EL (cell line): ENCODE data around the gene NANOS3.
A peak's percentile ranks its signal among the peaks of the same experiment; 100 is the strongest.
"Not testable (repeated sequence)": the region's sequence is repeated elsewhere in the genome, so short reads cannot be mapped to it uniquely, and the experiment has no call there.

Source experiments
- DNase-seq: peaks from one replicate; pipeline ENCODE4 v3.0.0-alpha.2; 2016

The NANOS3 gene

DNA sequence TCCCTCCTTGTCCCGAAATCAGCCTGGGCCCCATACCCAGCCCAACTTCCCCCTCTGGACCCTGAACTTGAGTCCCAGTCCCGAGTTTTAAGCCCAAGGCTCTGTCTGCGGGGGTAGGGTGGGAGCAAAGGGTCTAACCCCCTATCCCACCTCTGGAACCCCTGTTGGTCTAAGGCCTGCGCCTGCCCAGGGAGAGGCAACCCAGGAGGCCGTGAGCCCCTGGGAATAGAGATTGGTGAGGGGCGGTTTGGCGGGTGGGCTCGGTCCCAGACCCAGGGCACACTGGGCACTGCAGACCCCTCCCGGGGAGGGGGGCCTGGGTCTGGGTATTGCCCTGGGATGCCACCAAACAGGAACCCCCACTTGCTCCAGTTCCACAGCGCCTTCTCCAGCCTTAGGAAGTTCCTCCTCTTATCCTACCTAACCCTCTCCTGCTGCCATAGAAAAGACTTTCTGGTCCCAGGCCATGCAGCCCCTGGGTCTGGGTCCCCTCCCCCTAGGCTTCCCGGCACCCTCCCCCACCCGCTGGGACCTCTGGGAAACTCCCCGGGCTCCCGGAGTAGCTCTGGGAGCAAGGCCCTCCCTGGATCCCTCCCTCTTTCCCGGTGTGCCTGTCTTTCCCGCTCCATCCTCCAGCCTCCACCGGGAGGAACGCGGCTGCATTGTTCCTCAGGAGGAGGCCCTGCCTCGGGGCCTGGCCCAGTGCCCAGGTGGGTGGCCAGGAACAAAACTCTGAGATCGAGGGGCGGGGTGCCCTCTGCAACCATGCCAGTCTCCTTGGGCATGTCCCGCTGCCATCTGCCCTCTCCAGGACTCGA lies 33.6 kb upstream of the NANOS3 start:
- DNase-seq = peak; percentile 77

DNA sequence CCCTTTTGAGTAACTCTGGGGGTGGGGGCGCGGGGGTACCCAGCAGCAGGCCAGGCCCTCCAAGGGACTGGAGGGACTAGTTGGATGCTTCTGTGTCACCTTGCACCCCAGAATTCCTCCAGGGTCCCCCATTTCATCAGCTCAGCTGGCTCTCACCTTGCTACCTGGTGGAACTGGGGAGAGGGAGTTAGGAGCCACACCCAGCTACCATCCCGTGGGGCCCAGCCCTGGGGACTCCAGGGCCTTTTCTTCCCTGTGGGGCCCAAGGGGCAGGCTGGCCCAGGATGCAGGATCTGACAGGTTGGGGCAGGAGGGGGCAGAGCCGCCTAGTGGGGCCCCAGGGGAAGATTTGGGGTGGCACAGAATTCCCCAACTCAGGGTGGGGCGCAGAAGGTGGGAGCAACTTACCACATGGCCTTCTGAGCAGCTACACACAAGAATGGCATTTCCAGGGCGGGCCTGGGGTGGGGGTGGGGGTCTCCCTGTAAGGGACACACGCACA lies 32.8 kb upstream of the NANOS3 start:
- DNase-seq = no peak

DNA sequence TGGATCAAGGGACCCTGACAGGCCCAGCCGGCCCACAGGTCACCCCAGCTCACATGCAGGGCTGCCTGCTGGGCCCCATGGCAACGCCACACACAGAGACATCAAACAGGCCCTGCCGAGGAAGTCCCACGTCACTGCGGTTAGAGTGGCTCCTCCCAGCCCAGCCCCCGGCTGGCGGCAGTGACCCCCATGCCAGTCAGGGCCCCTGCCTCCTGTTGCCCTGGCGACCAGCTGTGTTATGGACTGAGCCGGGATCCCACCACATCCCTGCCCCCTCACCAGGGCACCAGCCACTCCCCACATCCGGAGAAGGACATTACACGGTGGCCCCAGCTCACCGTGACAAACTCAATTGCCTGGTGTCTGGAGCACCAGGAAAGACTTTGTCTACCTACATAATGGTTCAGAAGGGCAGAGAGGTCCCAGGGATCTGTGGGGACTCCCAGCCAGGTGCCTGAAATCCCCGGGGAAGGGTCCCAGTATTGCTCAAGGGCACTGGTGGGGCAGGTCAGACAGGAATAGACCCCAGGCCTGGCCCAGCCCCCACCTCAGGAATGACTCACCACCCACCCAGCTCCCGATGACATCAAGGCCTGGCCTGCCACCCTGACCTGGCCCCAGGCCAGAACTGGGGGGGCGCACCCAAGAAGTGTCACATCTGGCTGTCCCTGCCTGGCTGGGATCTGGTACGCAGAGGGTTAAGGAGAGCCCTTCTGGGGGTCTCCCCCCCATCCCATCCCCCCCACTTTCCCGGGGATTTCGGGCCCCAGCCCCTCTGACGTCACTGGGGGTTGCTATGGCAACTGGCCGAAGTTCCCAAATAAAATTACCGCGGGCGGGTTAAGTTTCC lies 30.2 kb upstream of the NANOS3 start:
- DNase-seq = peak; percentile 91

DNA sequence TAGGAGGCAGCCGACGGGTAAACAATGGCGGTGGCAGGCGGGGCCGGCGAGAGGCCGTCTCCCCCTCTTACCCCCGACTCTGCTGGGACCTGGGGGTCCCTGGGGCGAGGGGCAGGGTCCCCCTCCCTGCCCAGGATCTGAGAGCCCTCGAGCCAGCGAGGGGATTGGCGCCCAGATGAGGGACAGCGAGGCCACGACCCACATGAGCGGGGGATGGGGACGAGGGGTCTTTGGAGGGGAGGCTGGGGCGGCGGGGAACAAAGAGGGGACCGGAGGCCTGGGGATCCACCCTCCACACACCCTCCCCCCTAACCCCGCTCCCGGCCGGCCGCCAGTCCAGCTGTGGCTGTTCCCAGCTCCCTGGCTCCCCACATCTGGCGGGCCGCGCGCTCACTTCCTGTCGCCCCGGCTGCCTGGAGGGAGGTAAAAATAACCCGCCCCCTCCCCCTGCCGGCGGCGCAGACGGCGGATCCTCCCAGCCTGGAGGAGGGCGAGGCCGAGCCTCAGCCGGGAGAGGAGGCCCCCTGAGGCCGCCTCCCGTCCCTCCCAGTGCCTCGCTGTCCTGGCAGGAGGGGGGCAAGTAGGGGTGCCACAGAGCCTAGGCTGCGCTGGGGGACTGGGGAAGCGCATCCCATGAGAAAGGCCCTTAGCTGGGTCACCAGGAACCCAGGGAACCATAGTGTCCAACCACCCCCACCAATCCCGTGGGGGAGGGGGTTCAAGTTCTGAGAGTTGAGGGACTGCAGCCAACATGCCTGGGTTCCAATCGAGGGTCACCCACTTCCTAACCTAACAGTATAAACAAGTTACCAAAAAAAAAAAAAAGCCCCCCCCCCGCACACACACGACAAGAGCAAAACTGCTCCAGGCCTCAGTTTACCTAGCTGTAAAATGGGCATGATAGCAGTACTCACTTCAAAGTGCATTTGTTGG lies 29.3 kb upstream of the NANOS3 start:
- peak; percentile 92 for DNase-seq

DNA sequence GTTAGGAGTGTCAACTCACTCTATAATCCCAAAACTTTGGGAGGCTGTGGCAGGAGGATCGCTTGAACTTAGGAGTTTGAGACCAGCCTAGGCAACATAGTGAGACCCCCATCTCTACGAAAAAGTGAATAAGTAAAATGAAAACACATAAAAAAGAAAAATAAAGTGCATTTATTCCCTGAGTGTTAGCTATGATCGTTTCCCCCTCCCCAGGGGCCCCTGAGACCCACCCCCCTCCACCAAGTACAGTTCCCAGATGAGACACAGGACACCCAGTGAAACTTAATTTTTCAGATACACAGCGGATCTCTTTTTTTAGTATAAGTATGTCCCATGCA lies 28.6 kb upstream of the NANOS3 start:
- DNase-seq = no peak

DNA sequence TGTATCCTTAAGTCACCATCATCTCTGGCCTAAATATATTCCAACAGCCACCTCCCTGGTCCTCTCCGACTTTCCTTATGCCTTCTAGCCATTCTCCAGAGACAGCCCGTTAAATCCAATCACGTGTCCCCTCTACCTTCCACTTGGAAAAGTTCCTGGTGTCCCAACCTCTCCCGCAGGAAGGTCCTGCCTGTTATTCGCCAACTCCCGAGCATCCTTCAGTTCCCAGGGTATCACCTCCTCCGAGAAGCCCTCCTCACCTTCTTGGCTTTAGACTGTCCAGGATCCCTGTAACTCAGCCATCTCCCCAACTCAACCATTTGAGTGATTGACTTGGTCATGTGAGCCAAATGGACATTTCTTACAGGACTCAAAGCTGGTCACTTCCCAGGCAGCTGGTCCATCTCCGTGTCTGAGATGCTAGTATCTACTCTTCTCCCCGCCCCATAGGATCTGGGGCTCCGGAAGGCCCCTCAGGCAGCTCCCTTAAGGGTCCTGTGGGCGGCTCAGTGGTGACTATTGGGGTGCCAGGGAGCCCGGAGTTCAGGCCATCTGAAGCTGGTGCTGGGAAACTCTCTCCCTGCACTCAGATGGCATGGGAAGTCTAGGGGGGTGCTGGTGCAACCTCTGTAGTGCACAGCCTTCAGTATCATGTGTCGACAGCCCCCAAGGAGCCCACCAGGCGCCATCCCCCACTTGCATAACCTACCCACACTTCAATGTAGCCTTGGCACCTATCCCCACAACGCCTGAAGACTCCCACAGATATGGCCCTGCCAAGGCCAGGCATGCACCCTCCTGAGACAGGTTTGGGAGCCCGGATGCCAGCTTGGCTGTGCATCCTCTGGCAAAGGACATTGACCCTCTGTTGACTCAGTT lies 27.9 kb upstream of the NANOS3 start:
- no peak for DNase-seq

DNA sequence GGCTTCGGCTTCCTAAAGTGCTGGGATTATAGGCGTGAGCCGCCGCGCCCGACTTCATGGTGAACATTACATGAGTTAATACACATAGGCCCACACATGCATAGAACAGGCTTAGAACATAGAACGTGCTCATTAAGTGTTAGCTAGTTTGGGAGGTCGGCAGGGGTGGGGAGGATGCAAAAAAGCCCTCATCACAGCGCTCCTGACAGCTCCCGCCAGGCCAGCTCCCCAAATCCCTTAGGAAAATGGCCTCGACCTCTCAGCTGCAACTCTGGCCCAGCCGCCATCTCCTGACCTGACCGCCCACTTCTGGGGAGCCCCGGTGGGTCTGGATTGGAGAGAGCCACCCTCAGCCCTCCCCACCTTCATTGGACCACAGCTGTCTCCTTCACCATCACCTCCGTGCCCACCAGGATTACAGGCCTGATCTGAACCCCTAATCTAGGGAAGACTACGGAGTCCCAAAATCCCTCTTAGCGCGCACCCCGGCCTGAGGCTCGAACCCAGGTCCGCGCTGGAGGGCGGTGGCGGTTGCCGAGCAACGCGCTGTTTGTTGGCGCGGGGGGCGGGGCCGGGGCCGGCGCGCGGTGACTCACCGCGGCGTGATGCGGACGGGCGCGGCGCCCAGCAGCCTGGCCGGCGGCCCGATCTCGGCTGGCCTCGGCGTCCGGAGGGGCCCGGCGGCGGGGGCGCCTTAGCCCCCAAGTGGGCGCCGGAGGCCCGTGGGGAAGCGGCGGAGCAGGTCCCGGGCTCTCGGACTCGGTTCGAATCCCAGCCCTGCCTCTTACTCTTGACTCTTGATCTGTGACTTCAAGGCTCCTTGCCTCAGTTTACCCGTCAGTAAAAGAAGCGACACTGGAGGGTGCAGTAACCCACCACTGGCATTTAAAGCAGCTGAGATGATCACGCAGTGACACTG lies 26.7 kb upstream of the NANOS3 start:
- DNase-seq = peak; percentile 78

DNA sequence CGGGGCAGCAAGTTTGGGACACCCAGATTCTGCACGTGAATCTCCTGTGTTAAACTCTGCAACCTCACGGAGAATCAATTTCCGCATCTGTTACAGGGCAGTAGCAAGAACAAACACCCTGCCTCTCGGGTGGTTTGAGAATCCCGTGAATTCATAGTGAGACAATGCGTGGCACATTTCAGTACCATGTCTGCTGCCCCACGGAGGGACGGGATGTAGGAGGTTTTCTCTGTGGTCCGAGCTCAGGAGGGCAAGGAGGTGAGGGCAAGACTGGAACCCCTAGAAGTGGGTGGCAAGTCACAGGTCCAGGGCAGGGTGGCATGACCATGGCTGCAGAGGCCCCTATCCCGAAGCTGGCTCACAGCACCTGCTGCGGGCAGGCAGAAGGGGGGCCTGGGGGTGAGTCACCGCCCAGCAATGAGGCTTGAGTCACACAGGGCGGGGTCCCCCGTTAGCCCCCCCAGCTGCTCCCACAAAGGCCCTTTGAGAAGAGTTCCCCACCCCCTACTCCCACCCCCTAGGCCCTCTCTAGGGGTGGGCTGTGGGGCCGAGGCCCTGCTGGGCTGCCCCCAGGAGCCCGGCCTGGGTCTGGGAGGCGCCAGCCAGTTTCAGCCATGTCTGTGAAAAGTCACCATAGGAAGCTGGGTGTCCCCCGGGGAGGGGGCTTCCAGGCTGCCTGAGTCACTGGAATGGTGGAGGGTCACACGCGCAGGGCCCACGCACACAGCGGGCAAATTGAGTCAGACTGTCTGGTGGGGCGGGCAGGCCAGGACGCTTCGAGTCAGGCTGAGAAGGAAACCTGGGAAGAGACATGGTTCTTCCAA lies 25.8 kb upstream of the NANOS3 start:
- peak; percentile 97 for DNase-seq

DNA sequence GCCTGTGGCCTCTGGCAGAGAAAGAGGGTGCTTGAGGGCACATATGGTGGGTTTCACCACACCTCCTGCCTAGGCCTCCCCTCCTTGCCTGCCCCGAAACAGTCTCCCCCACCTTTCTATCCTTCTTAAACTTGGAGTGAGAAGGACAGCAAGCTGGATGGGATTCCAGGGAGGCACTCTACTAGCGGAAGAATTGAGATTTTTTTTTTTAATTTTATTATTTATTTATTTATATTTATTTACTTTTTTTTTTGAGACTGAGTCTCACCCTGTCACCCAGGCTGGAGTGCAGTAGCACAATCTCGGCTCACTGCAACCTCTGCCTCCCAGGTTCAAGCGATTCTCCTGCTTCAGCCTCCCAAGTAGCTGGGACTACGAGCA lies 25.2 kb upstream of the NANOS3 start:
- DNase-seq = not testable (repeated sequence)

DNA sequence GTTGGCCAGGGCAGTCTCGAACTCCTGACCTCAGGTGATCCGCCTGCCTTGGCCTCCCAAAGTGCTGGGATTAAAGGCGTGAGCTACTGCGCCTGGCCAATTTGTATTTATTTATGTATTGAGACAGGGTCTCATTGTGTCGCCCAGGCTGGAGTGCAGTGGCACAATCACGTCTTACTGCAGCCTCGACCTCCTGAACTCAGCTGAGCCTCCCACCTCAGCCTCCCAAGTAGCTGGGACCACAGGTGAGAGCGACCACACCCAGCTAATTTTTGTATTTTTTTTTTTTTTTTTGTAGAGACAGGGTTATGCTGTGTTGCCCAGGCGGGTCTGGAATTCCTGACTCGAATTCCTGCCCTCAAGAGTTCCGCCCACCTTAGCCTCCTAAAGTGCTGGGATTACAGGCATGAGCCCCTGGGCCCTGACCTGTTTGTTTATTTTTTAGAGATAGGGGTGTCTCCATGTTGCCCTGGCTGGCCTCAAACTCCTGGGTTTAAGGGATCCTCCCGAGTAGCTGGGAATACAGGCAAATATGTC lies 24.7 kb upstream of the NANOS3 start:
- DNase-seq = not testable (repeated sequence)

DNA sequence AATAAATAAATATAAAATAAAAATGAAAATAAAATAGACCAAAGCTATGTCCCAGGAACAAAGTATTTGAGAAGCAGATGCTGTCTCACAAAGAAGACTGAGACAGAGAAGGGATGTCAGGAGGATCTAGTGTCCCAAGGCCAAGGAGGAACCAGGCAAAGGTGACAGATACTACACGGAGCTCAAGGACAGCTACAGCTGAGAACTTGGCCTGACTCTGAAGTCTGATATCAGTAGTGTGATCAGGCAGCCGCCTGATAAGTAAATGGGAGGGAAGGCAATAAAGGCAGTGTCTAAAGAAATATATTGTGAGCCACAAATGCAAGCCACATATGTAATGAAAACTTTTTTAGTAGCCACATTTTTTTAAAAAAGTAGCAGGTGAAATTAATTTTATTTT lies 20.4 kb upstream of the NANOS3 start:
- no peak for DNase-seq

DNA sequence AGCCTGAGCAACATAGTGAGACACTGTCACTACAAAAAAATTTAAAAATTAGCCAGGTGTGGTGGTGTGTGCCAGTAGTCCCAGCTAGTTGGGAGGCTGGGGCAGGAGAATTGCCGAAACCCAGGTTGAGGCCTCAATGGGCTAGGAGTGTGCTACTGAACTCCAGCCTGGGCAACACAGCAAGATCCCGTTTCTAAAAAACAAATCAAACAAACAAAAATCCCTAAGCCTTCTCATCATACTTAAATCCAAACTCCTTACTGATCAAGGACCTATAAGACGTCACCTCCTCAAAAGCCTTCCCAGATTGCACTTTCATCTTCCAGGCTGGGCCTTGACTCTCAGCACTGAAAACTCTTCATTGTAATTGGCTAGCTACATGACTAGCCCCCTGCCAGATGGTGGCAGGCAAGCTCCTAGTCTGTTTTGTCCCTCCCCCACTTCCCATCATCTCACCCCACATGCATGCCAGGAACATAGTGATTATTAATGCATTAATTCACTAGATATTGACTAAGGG lies 17.5 kb upstream of the NANOS3 start:
- DNase-seq = peak; percentile 55

DNA sequence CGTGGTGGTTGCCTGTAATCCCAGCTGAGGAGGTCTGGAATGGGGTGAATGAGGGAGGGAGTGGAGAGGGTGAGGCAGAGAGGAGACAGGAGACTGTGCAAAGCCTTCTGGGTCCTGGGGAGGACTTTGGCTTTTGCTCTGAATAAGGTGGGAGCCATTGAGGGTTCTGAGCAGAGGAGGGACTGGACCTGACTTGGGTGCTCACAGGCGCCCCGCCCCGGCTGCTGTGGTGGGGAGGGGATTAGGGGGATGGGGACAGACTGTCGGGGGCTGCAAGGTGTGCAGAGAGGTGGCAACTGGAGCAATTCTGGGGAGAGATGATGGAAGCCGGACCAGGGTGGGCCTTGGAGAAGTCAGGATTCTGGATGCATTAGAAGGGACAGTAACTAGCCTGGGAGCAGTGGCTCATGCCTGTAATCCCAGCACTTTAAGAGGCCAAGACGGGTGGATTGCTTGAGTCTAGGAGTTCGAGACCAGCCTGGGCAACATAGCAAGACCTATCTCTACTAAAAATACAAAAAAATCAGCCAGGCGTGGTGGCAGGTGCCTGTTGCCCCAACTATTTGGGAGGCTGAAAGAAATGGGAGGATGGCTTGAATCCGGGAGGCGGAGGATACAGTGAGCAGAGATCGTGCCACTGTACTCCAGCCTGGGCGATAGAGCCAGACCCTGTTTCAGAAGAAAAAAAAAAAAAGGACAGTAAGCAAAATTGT lies 16.1 kb upstream of the NANOS3 start:
- DNase-seq = no peak

DNA sequence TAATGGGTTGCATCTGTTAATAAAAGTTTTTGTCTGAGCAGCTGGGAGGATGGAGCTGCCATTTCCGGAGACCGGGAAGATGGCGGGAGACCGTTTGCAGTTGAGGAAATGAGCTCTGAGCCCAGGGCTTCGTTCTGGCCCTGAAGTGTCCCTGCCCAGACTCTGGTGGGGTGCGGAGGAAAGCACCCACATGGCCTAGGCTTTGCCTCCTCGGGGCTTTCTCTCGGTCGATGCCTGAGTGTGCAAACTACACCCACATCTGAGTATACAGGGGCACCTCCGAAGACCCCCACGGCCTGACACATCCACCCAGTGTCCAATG lies 15.6 kb upstream of the NANOS3 start:
- DNase-seq = peak; percentile 37

DNA sequence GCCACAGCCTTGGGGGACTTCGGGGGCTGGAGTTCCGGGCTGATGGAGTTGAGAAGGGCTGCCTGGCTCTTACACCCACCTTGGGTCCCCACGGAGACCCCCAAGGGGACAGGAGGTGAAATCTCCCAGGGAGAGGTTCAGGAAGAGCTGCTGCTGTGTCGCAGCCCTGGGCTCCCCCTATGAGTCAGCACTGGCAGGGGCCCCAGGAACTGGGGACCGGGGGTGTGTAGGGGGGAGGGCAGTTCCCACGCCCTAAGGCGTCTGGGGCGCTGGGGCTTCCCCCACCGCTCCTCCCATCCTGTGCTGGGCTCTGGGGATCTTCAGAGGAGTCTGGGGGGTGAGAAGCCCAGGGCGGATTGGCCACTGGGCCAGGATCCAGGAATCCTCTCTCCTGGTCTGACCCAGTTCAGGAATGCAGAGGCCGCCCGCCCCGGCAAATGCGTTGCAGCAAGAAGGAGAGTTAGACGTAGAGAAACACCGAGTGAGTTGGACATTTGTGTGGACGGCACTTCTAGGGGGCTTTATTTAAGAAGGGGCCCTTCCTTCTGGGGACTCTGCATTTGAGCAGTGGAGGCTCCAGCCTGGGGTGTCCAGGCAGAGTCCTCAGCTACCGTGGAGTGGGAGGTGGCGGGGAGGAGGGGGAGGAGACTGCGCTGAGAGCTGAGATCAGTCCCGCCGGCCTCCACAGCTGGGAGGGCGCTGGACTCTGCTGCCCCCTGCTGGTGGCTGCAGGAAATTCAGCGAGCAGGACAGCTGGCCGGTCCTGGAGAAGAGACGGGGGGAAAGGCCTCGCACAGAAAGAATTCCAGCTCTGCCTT lies 15.0 kb upstream of the NANOS3 start:
- peak; percentile 97 for DNase-seq

DNA sequence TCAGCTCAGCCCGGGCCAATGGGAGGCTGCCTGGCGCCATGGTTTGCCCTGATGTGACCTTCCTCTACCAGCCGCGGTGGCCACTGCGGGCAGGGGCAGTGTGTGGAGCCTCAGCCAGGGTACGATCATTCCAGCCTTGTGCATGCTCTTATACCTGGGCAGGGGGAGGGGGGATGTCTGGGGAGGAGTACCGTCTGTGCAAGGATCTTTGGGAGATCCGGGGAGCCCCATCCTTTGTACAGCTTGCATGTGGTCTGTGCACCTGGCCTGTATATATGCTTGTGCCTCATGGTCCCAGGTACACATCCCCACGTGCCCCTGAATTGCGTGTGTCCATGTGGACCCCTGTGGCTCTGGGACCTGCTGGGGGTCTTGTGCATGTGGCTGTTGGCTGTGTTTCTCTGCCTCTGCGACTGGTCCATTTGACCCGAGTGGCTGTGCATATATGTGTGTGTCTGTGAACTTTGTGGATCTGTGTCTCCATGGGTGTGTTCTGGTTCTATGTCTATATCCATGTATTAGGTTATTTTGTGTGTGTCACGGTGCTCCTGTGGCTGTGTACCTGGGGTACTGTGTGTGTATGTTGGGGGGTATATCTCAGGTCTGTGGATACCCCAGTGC lies 12.8 kb upstream of the NANOS3 start:
- no peak for DNase-seq
